DND-41 (cell line): ENCODE measurements around the gene C1QTNF1.

Source experiments
- EZH2 ChIP-seq: IDR thresholded peaks from 3 replicates; pipeline ENCODE4 v1.6.1; 2012; ENCODE audit warnings: borderline replicate concordance, low read depth, mild to moderate bottlenecking, moderate library complexity, low read length, inconsistent platforms; ENCODE audit not compliant: severe bottlenecking
- TF ChIP-seq, protein P1 (sequence below): IDR thresholded peaks from 2 replicates; pipeline ENCODE4 v1.5.1; 2012; ENCODE audit warnings: borderline replicate concordance, low read length, moderate library complexity, mild to moderate bottlenecking; ENCODE audit not compliant: poor library complexity, severe bottlenecking; ENCODE audit errors: extremely low read depth

DNA sequence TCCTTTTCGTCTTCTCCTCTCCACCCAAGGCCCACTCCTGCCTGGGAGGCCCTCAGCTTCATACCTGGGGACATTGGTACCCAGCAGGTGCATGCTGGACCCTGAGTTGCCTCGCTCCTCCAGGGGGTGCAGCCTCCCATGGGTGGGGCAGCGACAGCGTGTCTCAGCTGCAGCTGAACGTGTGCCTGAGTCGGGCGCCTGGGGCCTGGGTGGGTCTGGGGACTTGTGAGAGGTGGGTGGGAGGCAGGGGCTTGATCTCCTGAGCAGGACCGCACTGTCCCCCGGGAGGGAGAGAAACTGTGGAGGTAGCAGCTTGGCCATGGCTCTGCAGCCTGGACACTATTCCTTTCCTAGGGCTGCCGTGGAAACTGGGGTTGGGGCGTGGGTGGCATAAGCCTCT lies 25.9 kb downstream of the C1QTNF1 start:
- TF ChIP-seq, protein P1, sequence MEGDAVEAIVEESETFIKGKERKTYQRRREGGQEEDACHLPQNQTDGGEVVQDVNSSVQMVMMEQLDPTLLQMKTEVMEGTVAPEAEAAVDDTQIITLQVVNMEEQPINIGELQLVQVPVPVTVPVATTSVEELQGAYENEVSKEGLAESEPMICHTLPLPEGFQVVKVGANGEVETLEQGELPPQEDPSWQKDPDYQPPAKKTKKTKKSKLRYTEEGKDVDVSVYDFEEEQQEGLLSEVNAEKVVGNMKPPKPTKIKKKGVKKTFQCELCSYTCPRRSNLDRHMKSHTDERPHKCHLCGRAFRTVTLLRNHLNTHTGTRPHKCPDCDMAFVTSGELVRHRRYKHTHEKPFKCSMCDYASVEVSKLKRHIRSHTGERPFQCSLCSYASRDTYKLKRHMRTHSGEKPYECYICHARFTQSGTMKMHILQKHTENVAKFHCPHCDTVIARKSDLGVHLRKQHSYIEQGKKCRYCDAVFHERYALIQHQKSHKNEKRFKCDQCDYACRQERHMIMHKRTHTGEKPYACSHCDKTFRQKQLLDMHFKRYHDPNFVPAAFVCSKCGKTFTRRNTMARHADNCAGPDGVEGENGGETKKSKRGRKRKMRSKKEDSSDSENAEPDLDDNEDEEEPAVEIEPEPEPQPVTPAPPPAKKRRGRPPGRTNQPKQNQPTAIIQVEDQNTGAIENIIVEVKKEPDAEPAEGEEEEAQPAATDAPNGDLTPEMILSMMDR = no peak
- no peak for TF ChIP-seq EZH2
